ENCODE results near the gene C9.
"Not testable (repeated sequence)": the region's sequence is repeated elsewhere in the genome, so short reads cannot be mapped to it uniquely, and the experiment has no call there.

C9 gene

DNA sequence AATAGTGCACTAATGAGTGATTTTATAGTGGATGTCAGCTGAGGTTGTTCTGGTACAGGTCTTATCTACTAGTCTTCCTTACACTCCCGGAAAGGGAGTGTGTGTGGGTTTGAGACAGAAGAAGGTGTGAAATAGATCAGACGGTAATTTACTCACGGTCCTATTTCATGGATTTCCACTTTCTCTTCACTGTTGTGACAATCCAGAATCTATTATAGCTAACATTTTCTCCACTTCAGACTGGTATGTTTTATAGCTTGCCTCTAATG, 7.0 kb upstream of the C9 start:
- DNase-seq (ENCODE audit: low read depth), result no peak

DNA sequence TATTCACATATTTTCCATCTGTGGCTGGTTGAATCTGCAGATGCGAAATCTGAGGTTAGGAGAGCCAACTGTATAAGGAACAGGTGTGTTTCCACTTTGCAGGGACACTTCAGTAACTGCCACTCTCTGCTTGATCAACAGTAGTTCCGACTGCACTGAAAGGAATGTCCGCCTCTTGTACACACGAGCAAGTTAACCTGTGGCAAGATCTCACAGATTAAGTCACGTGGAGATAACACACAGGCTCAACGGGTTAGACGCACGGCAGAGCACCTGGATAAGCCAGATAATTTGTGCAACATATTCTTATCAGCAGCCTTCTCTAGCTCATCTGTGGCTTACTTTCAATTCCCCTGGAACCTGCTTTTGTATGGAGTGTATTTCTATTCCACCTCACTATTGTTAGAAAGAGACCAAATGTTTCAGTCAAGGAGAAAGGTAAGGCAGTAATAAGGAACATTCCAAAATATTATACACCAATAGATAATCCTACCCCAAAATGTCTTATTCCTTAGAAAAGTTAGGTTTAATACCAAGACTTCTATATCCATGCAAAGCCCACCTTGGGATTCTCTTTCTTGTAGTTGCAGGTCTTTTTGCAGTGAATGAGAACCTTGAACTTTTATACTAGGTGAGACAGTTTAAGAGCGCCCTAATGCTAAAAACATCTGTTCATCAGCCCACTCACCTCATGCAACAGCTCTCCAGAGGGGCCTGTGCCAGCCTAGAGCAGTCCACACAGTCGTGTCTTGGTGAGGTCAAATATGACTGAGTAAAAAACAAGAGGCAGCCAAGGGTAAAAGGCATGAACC, 6.5 kb upstream of the C9 start:
- no peak for DNase-seq (ENCODE audit: low read depth)

DNA sequence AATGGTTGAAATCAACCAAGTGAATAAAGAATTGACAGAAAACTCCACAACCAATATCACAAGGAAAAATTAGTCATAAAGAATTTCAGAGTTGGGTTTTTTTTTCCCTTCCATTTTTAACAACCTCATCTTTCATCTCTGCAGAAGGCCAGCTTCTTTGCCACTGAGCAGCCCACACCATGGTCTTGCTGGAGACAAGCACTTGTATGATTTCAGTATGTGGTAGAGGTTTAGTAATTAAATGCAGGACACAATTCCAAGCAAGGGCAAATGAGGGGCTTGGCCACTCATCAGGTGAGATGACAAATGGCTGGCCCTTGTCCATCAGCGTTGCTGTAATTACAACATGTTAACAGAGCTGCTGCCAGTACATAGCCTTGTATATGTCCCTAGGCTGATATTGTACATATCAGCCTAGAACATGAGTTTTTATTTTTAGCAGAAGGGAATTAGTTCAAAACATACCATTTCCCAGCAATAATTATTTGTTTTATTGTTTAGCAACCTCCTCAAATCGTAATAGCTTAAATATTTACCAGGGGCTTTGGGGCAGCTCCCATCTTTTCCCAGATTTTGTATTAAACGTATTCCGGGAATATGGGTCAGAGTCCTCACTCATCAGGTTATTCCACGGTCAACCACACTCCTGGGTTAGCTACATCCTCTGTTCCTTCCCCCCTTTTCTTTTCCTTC, 5.0 kb upstream of the C9 start:
- no peak for DNase-seq (ENCODE audit: low read depth)

DNA sequence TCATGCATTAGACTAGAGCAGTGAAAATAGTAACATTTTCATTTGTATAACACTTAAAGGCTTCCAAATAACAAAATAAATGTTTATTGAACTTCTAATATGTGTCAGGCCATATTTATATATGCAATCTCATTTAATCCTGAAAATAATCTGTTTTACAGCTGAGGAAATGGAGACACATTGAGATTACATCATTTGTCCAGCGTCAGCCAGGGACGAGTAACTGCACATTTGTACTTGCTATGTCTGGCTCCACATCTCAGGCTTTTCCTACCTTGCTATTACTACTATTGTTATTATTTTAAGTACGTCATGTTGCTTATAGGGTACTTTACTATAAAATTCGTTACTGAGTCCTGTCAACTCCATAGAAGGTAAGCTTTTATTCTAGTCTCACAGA, 3.8 kb upstream of the C9 start:
- DNase-seq (ENCODE audit: low read depth), result no peak

DNA sequence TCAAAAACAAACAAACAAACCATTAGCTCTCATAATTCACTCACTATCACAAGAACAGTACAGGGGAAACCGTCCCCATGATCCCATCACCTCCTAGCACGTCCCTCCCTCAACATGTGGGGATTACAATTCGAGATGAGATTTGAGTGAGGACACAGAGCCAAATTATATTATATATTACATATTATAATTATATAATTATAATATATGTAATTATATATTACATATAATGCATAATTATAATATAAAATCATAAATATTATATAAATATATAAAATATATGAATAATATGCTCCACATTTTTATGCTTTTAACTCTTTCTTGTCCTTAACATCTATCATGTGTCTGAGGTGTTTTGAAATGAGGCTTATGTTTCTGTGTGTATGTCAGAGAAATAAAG, 3.4 kb upstream of the C9 start:
- no peak for DNase-seq (ENCODE audit: low read depth)

DNA sequence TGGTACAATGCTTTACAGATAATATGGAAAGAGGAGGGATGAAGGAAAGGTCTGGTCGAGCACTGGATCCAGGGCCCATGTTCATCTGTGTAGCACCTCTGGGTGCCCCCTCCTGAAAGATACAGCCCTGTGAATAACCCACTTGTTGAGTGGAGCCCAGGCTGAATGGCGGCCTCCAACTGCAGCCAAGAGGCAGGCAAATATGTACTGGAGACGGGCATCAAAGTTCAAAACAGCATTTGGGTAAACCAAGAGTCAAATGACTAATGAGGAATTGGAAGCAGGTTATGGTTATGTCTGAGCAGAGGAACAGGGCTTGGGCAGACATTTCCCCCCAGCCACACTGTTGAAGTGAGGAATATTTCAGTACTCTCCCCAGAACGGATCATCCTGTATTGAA, 1.1 kb downstream of the C9 start:
- no peak for DNase-seq (ENCODE audit: low read depth)

DNA sequence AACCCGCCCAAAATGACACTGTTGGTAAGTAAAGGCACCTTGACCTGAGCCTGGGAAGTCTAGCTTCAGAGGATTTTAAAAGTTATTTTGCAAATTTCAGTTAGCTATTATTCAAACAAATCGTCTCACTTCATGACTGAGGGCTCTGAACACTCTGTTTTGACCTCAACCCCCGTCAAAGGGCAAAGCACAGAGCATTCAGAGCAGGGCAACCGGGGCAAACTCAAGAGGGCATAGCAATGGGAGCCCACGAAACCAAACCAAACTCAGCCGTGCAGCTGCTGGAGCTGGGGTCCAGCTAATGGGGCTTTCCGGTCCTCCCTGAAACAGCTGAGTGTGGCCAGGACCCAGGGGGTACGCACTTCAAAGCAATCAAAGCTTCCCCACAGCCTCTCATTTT, 1.6 kb downstream of the C9 start:
- DNase-seq (ENCODE audit: low read depth), result no peak

DNA sequence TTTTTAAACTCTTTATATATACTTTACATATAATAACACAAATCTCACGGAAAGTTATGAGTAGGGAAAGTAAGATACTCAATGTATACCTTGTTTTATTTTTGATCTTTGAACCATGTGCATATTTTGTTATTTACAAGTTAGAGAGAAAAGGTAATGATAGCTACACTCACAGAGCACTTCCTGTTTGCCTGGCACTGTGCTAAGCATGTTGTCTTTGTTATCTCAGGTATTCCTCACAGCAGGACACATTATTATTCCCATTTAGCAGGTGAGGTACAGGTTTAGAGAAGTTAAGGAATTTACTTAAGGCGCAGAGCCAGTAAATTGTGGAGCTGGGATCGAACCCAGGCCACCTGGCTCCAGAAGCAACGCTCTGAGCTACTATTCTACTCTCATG, 3.0 kb downstream of the C9 start:
- no peak for DNase-seq (ENCODE audit: low read depth)

DNA sequence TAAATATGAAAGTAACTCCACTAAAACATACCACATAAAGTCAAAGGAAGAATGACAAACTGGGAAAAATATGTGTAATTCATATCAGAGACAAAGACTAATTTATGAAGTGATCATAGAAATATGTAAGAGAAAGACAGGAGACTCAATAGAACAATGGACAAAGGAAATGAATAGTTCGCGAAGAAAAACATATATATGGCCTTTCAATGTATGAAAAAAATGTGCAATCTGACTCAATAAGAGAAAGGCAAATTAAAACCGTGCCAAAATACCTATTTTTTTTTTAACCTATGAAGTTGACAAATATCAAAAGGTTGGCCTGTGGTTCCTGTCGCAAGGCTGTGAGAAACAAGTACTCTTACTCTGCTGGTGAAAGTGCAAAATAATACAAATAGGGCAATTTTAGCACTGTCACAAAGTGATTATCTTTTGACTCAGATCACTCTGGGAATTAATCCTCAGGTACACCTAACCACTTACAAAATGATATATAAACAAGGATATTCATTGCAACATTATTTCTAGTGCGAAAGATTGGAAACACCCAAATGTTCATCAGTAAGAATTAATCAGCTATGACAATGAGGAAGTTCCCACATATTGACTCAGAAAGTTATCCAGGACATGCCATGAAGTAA, 3.7 kb downstream of the C9 start:
- DNase-seq (ENCODE audit: low read depth), result no peak

DNA sequence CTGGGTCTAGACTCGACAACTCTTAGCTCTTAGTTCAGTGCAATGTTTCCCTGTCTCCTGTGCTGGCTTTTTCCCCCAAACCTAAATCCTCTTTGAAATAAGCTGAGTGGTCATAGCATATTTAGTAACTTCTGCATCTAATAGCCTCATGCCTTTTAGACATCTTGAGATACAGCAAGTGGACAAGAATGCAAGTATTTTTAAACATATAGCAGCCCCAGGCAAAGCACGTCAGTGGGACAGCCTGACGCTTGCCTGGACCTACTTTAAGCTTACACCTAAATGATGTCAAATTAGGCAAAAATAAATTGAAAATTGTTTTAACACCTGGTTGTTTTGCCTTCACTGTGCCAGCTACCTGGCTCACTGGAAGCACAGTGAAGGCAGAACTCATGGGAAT, 8.0 kb downstream of the C9 start:
- DNase-seq (ENCODE audit: low read depth), result peak; percentile 34

DNA sequence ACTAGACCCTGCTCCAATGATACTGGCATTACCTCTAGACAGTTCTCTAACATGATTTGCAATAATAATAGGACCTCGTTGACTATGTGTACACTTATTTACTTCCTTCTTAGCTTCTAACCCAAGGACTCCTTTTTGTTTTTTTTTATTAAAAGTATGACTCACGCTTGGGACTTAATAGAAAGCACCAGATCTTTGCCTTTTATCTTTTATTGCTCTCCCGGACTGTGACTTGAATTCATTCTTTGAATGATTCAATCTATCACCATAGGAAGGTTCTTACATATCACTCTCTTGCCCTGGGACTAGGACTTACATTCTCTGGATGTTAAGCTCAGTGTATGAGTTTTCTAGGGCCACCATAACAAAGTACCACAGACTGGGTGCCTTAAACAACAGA, 9.0 kb downstream of the C9 start:
- peak; percentile 46 for DNase-seq (ENCODE audit: low read depth)

DNA sequence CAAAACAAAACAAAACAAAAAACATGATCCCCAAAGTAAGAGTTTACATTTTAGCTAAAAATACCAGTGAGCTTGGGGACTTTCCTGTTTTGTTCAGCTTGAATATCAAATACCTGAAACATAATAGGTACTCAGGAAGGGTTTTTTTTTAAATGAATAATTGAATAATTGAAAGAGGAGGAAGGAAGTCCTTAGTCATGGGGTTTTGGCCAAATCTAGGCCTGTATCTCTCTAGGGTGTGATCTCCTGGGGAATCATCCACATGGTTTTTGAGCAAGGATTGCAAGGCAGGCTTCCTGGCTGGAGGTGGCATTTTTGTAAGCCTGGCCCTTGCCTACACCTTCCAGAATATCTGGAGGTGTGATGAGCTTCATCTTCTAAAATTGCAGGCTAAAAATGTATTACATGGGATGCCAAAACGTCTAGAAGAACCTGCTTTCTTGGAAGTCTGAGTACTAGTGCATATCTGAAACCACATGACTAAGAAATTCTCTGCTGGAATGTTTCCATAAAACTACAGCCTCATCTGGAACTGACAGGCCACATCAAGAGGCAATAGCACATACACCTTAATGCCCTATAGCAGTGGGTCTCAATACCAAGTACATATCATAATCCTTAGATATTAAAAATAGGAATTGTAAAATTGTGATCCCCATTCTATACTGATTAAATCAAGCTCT, 10.4 kb downstream of the C9 start:
- no peak for DNase-seq (ENCODE audit: low read depth)

DNA sequence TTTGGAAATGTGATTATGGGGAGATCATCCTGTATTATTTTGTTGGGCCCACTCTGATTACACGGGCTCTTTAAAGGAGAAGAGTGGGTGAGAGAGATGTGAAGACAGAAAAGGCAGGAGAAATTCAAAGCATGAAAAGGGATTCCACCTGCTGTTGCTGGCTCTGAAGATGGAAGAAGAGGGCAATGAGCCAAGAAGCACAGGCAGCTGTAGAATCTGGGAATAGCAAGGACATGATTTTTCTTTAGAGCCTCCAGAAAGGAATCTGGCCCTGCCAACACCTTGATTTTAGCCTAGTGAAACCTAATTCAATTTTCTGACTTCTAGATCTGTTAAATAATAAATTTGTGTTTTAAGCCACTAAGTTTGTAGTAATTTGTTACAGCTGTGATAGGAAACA, 11.3 kb downstream of the C9 start:
- no peak for DNase-seq (ENCODE audit: low read depth)

DNA sequence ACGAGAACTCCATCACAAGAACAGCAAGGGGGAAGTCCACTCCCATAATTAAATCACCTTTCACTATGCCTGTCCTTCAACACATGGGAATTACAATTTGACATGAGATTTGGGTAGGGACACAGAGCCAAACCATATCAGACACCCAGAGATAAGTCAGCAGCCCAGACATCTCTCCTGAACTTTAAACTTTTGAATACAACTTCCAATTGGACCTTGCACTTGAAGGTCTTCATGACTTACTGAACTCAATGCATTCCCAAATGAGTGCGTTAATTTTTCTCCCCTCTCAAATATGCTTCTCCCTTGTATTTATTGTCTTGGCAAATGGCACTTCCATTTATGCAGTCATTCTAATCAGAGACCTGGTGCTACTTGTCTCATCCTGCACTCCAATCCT, 12.1 kb downstream of the C9 start:
- DNase-seq (ENCODE audit: low read depth), result no peak

DNA sequence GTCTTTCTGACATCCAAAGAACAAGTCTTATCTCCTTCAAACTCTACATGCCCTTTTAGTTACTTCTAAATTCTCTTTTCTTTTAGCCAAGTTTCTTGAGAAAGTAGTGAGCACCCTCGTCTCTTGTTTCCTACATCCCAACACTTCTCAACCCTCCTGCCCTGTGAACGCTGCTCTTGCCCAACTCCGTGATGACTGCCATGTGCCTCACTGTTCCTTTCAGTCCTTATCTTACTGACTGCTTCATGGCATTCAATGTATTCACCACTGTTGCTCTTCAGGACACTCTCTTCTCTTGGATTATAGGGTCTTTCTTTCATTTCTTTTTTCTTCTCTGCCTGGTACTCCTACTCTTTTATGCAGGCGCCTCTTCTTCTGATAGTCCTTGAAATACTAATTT, 14.8 kb downstream of the C9 start:
- DNase-seq (ENCODE audit: low read depth), result no peak

DNA sequence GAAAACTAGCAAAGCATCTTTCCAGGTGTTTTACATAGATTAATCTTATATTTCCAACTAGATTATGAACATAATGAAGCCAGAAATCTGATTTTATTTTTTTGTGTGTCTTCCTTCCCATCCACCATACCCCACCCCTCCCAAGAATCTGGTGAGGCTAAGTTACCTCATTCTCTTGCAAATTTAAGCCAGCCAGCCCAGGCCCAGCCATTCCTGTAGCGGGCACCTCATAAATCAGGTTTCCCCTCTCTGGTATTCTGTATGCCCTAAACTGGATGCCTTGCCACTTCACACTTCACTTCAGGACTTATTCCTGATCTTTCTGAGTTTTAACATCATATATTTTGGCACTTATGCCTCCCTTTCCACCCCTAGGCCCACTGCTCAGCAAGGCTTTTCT, 21.8 kb downstream of the C9 start:
- no peak for DNase-seq (ENCODE audit: low read depth)

DNA sequence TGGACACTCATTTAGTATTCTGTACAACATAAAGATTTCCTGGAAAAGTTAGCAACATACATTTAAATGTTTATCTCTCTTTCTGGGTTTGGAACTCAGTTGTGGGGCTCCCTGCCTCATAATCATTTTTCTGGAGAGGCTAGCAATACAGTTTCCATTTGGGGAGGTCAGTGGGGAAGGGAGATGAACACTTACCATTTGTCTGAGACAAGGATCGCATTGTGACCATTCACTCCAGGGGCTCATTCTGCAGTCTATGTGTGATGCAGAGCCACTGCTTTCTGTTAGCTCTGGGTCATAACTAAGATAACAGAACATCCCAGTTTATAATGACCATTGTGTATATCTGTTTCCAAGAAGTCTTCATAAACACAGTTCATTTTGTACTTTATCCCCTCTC, 22.4 kb downstream of the C9 start:
- DNase-seq (ENCODE audit: low read depth), result no peak

DNA sequence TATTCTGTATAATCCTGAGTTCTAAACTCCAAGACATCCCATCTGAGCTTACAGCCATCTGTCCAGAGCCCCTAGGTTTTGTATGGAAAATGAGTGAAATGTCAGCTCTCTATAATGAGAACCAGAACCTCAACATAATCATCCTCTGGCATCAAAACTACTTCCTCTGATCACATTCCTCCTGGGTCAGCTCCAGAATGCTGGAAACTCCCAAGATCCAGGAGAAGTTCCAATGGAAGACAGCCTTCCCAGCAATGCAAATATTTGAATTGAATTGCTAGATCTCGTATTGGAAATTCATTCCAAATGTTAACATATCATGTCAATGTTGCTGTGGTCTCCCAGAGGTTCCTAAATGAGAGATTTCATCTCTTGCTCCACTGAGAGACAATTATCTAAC, 23.8 kb downstream of the C9 start:
- DNase-seq (ENCODE audit: low read depth), result no peak

DNA sequence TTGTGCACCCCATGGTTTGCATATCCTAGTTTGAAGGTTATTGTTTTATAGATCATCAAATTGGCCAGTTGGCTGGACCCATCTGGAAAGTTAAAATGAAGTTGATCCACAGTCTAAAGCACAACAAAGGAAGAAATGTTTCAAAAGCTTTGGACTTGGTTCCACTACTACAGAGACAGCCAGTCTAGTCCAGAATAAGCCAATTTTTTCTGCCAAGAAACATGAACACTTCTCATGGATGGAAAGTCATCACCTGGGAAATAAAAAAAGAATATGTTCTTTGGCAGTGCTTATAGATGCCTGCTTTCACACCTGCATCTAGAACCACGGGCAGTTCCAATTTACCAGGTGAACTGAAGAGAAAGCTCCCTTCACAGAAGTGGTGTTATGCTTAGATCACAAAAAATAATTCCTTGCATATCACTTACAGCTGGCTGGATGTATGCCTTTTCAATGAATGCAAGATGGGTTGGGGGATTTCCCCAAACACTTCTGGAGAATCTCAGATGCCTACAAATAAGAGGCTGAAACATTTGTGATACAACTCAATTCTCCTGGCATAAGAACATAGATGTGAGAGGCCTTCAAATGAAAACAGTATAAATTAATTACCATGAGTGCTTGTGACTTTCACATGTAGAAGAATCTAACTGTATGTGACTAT, 26.9 kb downstream of the C9 start:
- DNase-seq (ENCODE audit: low read depth), result no peak

DNA sequence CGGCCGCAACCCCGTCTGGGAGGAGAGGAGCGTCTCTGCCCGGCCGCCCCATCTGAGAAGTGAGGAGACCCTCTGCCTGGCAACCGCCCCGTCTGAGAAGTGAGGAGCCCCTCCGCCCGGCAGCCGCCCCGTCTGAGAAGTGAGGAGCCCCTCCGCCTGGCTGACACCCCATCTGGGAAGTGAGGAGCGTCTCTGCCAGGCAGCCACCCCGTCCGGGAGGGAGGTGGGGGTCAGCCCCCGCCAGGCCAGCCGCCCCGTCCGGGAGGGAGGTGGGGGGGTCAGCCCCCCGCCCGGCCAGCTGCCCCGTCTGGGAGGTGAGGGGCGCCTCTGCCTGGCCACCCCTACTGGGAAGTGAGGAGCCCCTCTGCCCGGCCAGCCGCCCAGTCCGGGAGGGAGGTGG, 30.0 kb downstream of the C9 start:
- not testable (repeated sequence) for DNase-seq (ENCODE audit: low read depth)

DNA sequence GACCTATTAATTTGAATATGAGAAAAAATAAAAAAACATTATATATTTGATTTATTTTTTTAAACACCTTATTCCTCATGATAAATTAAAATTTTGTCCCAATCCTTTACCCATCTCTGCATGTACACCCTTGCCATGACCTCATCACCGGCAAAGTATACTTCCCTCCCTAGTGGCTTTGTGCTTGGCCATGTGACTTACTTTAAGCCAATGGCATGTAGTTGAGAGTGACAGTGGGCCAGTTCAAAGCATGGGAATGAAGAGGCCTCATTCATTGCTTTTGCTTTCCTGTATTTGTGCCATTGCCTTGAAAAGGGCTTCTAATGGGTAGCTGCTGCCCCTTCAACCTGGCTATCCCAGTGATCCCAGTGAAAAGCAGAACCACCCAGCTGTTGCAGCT, 31.2 kb downstream of the C9 start:
- no peak for DNase-seq (ENCODE audit: low read depth)

DNA sequence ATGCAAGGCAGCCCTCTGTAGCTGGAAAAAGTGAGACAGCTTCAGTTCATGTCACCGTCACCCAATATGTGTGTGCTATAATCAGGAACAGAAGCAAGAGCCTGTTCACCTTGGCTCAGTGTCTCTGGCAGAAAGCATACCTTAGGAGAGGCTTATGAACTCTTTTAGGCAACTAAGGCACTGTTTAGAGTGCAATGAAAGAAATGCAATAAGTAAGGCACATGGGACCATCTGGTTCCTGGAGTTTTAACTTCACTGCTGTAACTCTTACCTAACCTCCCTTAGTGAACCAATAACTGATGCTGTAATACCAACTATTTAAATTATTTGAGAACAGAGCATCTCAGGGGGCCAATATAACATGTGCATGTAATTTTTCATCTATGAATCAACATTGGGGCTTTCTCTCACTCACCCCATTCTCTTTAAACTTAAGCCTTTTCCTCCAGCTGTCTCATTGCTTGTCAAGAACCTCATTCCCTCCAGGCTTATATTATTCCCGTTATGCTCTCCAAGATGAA, 32.4 kb downstream of the C9 start:
- no peak for DNase-seq (ENCODE audit: low read depth)

All from EH (cell line).